Neuron (in vitro differentiated cells): ENCODE data around the gene VCAN.

Experiments used
- H2AFZ ChIP-seq: one replicate; pipeline ENCODE4 v1.6.1; 2013; ENCODE audit warnings: low read depth, mild to moderate bottlenecking, inconsistent platforms, low read length, moderate library complexity
- H3K27me3 ChIP-seq: one replicate; pipeline ENCODE4 v1.6.1; 2013; ENCODE audit warnings: low read length; ENCODE audit not compliant: insufficient read depth
- H3K36me3 ChIP-seq: one replicate; pipeline ENCODE4 v1.6.1; 2013; ENCODE audit warnings: low read length; ENCODE audit not compliant: insufficient read depth
- H3K4me1 ChIP-seq: one replicate; pipeline ENCODE4 v1.6.1; 2013; ENCODE audit warnings: low read length; ENCODE audit not compliant: insufficient read depth
- H3K4me3 ChIP-seq: 2 replicates; pipeline ENCODE4 v1.5.1; 2013; ENCODE audit warnings: mild to moderate bottlenecking, low read length, moderate library complexity
- H3K9me3 ChIP-seq: one replicate; pipeline ENCODE4 v1.6.1; 2013; ENCODE audit warnings: low read length

Gene VCAN

DNA sequence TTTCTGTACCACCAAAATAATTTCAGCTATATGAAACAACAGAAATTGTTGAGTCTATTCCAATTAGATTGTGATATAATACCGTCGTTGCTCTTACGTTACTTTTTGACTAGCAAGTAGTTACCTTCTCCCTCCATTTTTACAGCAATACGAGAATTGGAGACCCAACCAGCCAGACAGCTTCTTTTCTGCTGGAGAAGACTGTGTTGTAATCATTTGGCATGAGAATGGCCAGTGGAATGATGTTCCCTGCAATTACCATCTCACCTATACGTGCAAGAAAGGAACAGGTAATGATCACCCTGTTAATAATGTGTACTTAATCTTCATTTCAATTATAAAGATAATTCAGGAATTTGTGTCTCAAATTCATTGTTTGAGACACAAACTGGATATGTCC, 100.7 kb downstream of the VCAN start:
- H3K27me3 ChIP-seq: no peaks in the 10 kb centered on the region
- H3K36me3 ChIP-seq: peaks cover 80% of the 10 kb centered on the region
- H3K9me3 ChIP-seq: peaks cover 2% of the 10 kb centered on the region
- no peak overlapping the region for H3K4me3 ChIP-seq
- no peak overlapping the region for H2AFZ ChIP-seq
- H3K4me1 ChIP-seq: no peaks in the 10 kb centered on the region

DNA sequence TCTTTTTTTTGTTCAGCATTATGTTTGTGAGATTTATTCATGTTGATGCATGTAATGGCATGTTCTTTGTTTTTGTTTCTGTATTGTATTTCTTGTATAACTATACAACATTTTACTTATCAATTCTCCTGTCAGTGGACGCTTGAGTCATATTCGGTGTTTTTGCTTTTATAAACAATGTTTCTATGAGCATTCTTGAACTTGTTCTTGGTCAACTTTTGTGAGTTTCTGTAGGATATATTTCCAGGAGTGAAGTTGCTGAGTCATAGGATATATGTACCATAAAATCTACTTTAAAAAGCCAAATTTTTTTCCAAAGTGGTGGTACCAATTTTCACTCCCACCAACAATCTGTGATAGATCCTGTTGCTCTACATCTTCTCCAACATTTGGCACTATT, 104.8 kb downstream of the VCAN start:
- Histone ChIP-seq H3K27me3 (no peaks in the 10 kb centered on the region), H3K4me3 (no peak overlapping the region), H3K36me3 (peaks cover 83% of the 10 kb centered on the region), H3K9me3 (peaks cover 3% of the 10 kb centered on the region), H3K4me1 (no peaks in the 10 kb centered on the region), H2AFZ (no peak overlapping the region)

DNA sequence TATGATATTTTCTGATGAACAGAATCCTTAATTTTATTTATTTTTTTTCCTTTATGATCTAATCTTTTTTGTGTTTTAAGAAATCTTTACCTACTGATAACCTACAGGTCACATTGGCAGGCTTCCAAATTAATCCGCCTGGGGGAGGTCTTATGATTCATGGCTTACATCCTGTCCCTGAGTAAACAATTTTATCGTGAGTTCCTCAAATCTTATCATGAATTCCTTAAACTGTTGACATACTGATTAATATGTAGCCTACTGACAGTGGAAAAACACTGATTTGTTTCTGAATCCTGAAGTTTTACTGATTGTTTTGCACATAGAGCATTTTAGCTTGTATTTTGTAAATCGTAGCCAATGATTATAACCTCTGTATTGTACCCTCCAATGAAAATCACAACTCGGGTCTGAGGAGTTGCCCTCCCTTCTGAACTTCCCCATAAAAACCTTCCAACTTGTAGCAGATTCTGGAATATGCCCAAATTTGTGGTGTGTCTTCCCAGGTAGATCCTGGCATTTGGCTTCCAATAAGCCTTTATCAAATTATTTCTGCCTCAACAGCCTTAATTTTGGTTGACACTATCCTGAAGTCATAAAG, 105.6 kb downstream of the VCAN start:
- Histone ChIP-seq H3K4me1 (no peaks in the 10 kb centered on the region), H3K27me3 (no peaks in the 10 kb centered on the region), H3K4me3 (no peak overlapping the region), H3K9me3 (peaks cover 3% of the 10 kb centered on the region), H3K36me3 (peaks cover 86% of the 10 kb centered on the region), H2AFZ (no peak overlapping the region)

- H3K4me3 ChIP-seq: no peak overlapping the region
- H3K4me1 ChIP-seq: no peaks in the 10 kb centered on the region
- no peaks in the 10 kb centered on the region for H3K9me3 ChIP-seq
- H3K36me3 ChIP-seq: peaks cover 42% of the 10 kb centered on the region
- no peak overlapping the region for H2AFZ ChIP-seq
- H3K27me3 ChIP-seq: no peaks in the 10 kb centered on the region
These were observed 112.3 kb downstream of the VCAN start for GRCh38 chr5:83583859-83584258.

- Histone ChIP-seq H3K4me3 (no peak overlapping the region), H3K27me3 (no peaks in the 10 kb centered on the region), H3K4me1 (no peaks in the 10 kb centered on the region)
These were observed 115.6 kb downstream of the VCAN start for GRCh38 chr5:83586874-83587776.

DNA sequence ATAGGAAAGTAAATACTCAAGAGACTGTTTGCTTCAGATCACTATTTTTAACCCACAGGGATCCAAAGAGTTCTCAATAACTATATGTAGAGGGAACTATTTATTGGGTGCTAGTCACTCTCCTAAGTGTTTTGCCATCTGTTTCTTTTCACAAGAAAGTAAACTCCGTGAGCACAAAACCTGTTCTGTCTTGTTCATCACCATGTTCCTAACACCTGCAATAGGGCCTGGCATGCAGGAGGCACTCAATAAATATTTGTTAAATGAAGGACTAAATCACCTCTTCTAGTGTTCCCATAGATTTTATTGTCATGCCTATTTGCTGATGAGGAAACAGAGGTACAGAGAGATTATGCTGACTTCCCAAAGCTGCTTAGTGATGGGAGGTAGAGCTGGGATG, 118.2 kb downstream of the VCAN start:
- no peaks in the 10 kb centered on the region for H3K27me3 ChIP-seq
- no peaks in the 10 kb centered on the region for H3K4me1 ChIP-seq
- no peaks in the 10 kb centered on the region for H3K9me3 ChIP-seq
- no peak overlapping the region for H3K4me3 ChIP-seq
- H3K36me3 ChIP-seq: no peaks in the 10 kb centered on the region
- H2AFZ ChIP-seq: no peak overlapping the region

More at GRCh38 chr5:83586874-83587776, 115.6 kb downstream of the VCAN start:
- Histone ChIP-seq H2AFZ (no peak overlapping the region), H3K36me3 (peaks cover 11% of the 10 kb centered on the region), H3K9me3 (no peaks in the 10 kb centered on the region)

GRCh38 chr5:83590966-83591365, 119.4 kb downstream of the VCAN start:
- no peaks in the 10 kb centered on the region for H3K27me3 ChIP-seq
- no peaks in the 10 kb centered on the region for H3K9me3 ChIP-seq
- H2AFZ ChIP-seq: no peak overlapping the region

GRCh38 chr5:83595217-83595616, 123.7 kb downstream of the VCAN start:
- H3K27me3 ChIP-seq: no peaks in the 10 kb centered on the region
- H3K4me1 ChIP-seq: no peaks in the 10 kb centered on the region
- no peaks in the 10 kb centered on the region for H3K36me3 ChIP-seq
- no peaks in the 10 kb centered on the region for H3K9me3 ChIP-seq
- H3K4me3 ChIP-seq: no peak overlapping the region
- H2AFZ ChIP-seq: no peak overlapping the region

More at GRCh38 chr5:83590966-83591365, 119.4 kb downstream of the VCAN start:
- Histone ChIP-seq H3K36me3 (no peaks in the 10 kb centered on the region), H3K4me1 (no peaks in the 10 kb centered on the region), H3K4me3 (no peak overlapping the region)

GRCh38 chr5:83608122-83608521, 136.6 kb downstream of the VCAN start:
- Histone ChIP-seq H3K27me3 (no peaks in the 10 kb centered on the region), H3K4me1 (peaks cover 14% of the 10 kb centered on the region), H2AFZ (no peak overlapping the region), H3K9me3 (no peaks in the 10 kb centered on the region), H3K4me3 (no peak overlapping the region), H3K36me3 (no peaks in the 10 kb centered on the region)

DNA sequence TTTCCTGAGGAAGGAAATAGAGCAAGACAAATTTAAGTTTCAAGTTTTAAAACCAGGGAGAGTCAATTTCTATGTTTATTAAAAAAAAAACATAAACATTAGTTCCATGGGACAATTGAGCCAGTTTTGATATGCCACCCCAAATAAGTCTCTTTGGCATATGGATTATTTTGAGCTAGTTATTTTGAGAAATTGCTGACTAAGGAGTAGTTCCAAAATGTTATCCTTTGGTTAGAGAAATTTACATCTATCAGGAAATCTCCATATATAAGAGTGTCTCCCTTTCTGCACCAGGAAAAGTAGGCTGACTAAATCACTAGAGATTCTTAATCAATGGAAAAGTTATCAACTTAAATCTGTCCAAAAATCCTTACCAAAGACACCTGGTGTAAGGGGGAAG, 143.3 kb downstream of the VCAN start:
- no peaks in the 10 kb centered on the region for H3K27me3 ChIP-seq
- peaks cover 8% of the 10 kb centered on the region for H3K4me1 ChIP-seq
- no peak overlapping the region for H3K4me3 ChIP-seq

GRCh38 chr5:83628360-83628759, 156.8 kb downstream of the VCAN start:
- H3K4me1 ChIP-seq: peaks cover 20% of the 10 kb centered on the region
- H3K27me3 ChIP-seq: no peaks in the 10 kb centered on the region
- no peak overlapping the region for H3K4me3 ChIP-seq

More for the DNA sequence above, 143.3 kb downstream of the VCAN start:
- Histone ChIP-seq H3K9me3 (no peaks in the 10 kb centered on the region), H2AFZ (no peak overlapping the region), H3K36me3 (no peaks in the 10 kb centered on the region)

More at GRCh38 chr5:83628360-83628759, 156.8 kb downstream of the VCAN start:
- no peak overlapping the region for H2AFZ ChIP-seq
- no peaks in the 10 kb centered on the region for H3K36me3 ChIP-seq
- no peaks in the 10 kb centered on the region for H3K9me3 ChIP-seq
